Endodermal cell (in vitro differentiated cells): ENCODE measurements around the gene GP1BA. TPM values are rescaled to one million over a fixed set of nuclear protein-coding genes. Genes with fewer than 3 reads are reported as not detected.

ENCODE experiments used
- DNase-seq: peaks from one replicate; pipeline ENCODE4 v3.0.0-alpha.2; 2017
- H3K27ac ChIP-seq: 2 replicates; pipeline ENCODE4 v1.5.1; 2013; ENCODE audit warnings: mild to moderate bottlenecking, low read depth, low read length, moderate library complexity
- H3K27me3 ChIP-seq: 2 replicates; pipeline ENCODE4 v1.6.1; 2013; ENCODE audit warnings: mild to moderate bottlenecking, low read length, moderate library complexity; ENCODE audit not compliant: insufficient read depth, control insufficient read depth, poor library complexity, severe bottlenecking
- H3K36me3 ChIP-seq: 2 replicates; pipeline ENCODE4 v1.7.0; 2013; ENCODE audit warnings: mild to moderate bottlenecking, low read length, moderate library complexity; ENCODE audit not compliant: control insufficient read depth, insufficient read depth
- H3K4me1 ChIP-seq: one replicate; pipeline ENCODE4 v1.7.0; 2013; ENCODE audit warnings: low read length; ENCODE audit not compliant: control insufficient read depth, insufficient read depth
- H3K4me3 ChIP-seq: 2 replicates; pipeline ENCODE4 v1.5.1; 2013; ENCODE audit warnings: mild to moderate bottlenecking, low read length, moderate library complexity
- H3K9ac ChIP-seq: 2 replicates; pipeline ENCODE4 v1.6.1; 2013; ENCODE audit warnings: mild to moderate bottlenecking, low read length, moderate library complexity; ENCODE audit not compliant: poor library complexity, severe bottlenecking; ENCODE audit errors: extremely low read depth
- H3K9me3 ChIP-seq: 2 replicates; pipeline ENCODE4 v1.6.1; 2013; ENCODE audit warnings: mild to moderate bottlenecking, low read length, moderate library complexity; ENCODE audit not compliant: control insufficient read depth
- H3K27ac Mint-ChIP-seq: 2 replicates; pipeline ENCODE4 v1.8.0; 2020; ENCODE audit warnings: mixed read lengths
- H3K27me3 Mint-ChIP-seq: 2 replicates; pipeline ENCODE4 v1.8.0; 2021; ENCODE audit warnings: mild to moderate bottlenecking, mixed read lengths; ENCODE audit not compliant: insufficient read depth
- H3K36me3 Mint-ChIP-seq: 2 replicates; pipeline ENCODE4 v1.8.0; 2020; ENCODE audit warnings: low read depth, mixed read lengths
- H3K4me1 Mint-ChIP-seq: 2 replicates; pipeline ENCODE4 v1.8.0; 2020; ENCODE audit warnings: mixed read lengths
- H3K4me3 Mint-ChIP-seq: 2 replicates; pipeline ENCODE4 v1.8.0; 2020; ENCODE audit warnings: mild to moderate bottlenecking, moderate library complexity, mixed read lengths
- H3K9me3 Mint-ChIP-seq: 2 replicates; pipeline ENCODE4 v1.8.0; 2020; ENCODE audit warnings: mild to moderate bottlenecking, mixed read lengths
- CTCF ChIP-seq: fragments of 200-600 bp; sonication (generic); conservative IDR thresholded peaks from 2 replicates; pipeline ENCODE4 v1.5.0; 2021; ENCODE audit warnings: antibody characterized with exemption, mild to moderate bottlenecking
- WGBS, 2 experiments: methylation state at CpG; one replicate each; pipeline versions ENCODE4 v1.1.5 to v1.1.7; 2013; ENCODE audit warnings: missing lambda C conversion rate in 2 of 2, mixed read lengths in 1 of 2; ENCODE audit not compliant: insufficient coverage in 1 of 2, insufficient read length in 1 of 2; 5-methylcytosine and 5-hydroxymethylcytosine counted together
- total RNA-seq, 2 donors: library from RNA; stranded (reverse); fragmentation: NEBNext Ultra II Directional in 1 of 2; extraction: Animal tissue kit (Norgen Biotek cat#: 25700) in 1 of 2; gene quantifications; 2 replicates in 1 of 2; 3 replicates in 1 of 2; pipeline ENCODE4 v1.2.1, GENCODE V29; 2021

GP1BA gene
- total RNA-seq, 2 donors from 2014 or later = not detected

GRCh38 chr17:4895657-4896331 is 36.3 kb upstream of the GP1BA start:
- Histone ChIP-seq H3K9ac (no peak overlapping the region), H3K9me3 (no peaks in the 10 kb centered on the region), H3K27ac (no peak overlapping the region), H3K4me3 (no peak overlapping the region), H3K4me1 (no peaks in the 10 kb centered on the region), H3K36me3 (peaks cover 32% of the 10 kb centered on the region), H3K27me3 (no peaks in the 10 kb centered on the region)
- Mint-ChIP-seq H3K27ac (peak overlapping the region; percentile 35), H3K9me3 (no peaks in the 10 kb centered on the region), H3K27me3 (peaks cover 8% of the 10 kb centered on the region), H3K4me3 (no peak overlapping the region), H3K4me1 (no peaks in the 10 kb centered on the region), H3K36me3 (peaks cover 20% of the 10 kb centered on the region)
- WGBS, 2 experiments = 86 to 92% methylated on average over 17 to 27 of the region's 27 CpGs
- peak; percentile 92 for DNase-seq
- peak; percentile 66 for TF ChIP-seq CTCF

GRCh38 chr17:4896332-4897197 is 35.5 kb upstream of the GP1BA start:
- no peak overlapping the region for H3K4me3 ChIP-seq
- H3K27ac ChIP-seq = no peak overlapping the region
- Mint-ChIP-seq H3K9me3 (no peaks in the 10 kb centered on the region), H3K4me1 (no peaks in the 10 kb centered on the region), H3K36me3 (peaks cover 20% of the 10 kb centered on the region), H3K27ac (no peak overlapping the region), H3K4me3 (no peak overlapping the region), H3K27me3 (peaks cover 8% of the 10 kb centered on the region)
- no peaks in the 10 kb centered on the region for H3K4me1 ChIP-seq
- TF ChIP-seq CTCF = no peak
- 90 to 97% methylated on average over 16 to 27 of the region's 27 CpGs for WGBS, 2 experiments
- no peak for DNase-seq
- H3K9ac ChIP-seq = no peak overlapping the region
- H3K36me3 ChIP-seq = peaks cover 25% of the 10 kb centered on the region
- no peaks in the 10 kb centered on the region for H3K27me3 ChIP-seq
- no peaks in the 10 kb centered on the region for H3K9me3 ChIP-seq

- Mint-ChIP-seq H3K9me3 (no peaks in the 10 kb centered on the region), H3K27me3 (peaks cover 9% of the 10 kb centered on the region), H3K27ac (no peak overlapping the region), H3K4me1 (no peaks in the 10 kb centered on the region), H3K4me3 (no peak overlapping the region), H3K36me3 (peaks cover 18% of the 10 kb centered on the region)
- DNase-seq = no peak
- Histone ChIP-seq H3K27ac (no peak overlapping the region), H3K4me3 (no peak overlapping the region), H3K9ac (no peak overlapping the region), H3K36me3 (peaks cover 21% of the 10 kb centered on the region), H3K9me3 (no peaks in the 10 kb centered on the region), H3K4me1 (no peaks in the 10 kb centered on the region), H3K27me3 (no peaks in the 10 kb centered on the region)
- no peak for TF ChIP-seq CTCF
- 90 to 95% methylated on average over 9 to 10 of the region's 10 CpGs for WGBS, 2 experiments
Observed at GRCh38 chr17:4897198-4897687, 34.8 kb upstream of the GP1BA start.
